Lower leg skin (tissue), 4 donors: Measurements from ENCODE around the gene FRY. TPM values are rescaled to one million over a fixed set of nuclear protein-coding genes. Genes with fewer than 3 reads are reported as not detected.

ENCODE experiments used
- DNase-seq, 2 donors: peaks; one replicate each; pipeline ENCODE4 v3.0.0-alpha.2; 2019; ENCODE audit warnings: low spot score in 2 of 2
- H3K4me3 ChIP-seq: fragments of 200-600 bp; sonication (generic); 2 replicates; pipeline ENCODE4 v1.5.1; 2017; ENCODE audit warnings: mild to moderate bottlenecking, low read depth; ENCODE audit not compliant: poor library complexity, severe bottlenecking
- POLR2A ChIP-seq, 2 donors: fragments of 450-650 bp; IDR thresholded peaks; one replicate each; pipeline ENCODE4 v1.6.1; 2016 to 2017; ENCODE audit warnings: antibody characterized with exemption in 2 of 2, mild to moderate bottlenecking in 1 of 2, moderate library complexity in 1 of 2
- WGBS, 2 donors: methylation state at CpG; one replicate each; pipeline ENCODE4 v1.1.5; 2018; 5-methylcytosine and 5-hydroxymethylcytosine counted together
- intact Hi-C: fragments of 100-400 bp; cut with DNase I; formaldehyde crosslinking; loops from one replicate; pipeline ENCODE4 v1.15.0; 2023; ENCODE audit warnings: low total_unique reads
- total RNA-seq, 4 donors: library from RNA; depleted of rRNA; stranded (reverse); fragments of >200 nt; gene quantifications; one replicate each; pipeline ENCODE4 v1.1.0, GENCODE V29; 2016
- TF ChIP-seq, protein P1 (sequence below), 3 donors: fragments of 450-650 bp; IDR thresholded peaks; one replicate each; pipeline ENCODE4 v1.5.1; 2016; ENCODE audit warnings: antibody characterized with exemption in 3 of 3, mild to moderate bottlenecking in 3 of 3, moderate library complexity in 2 of 3

The FRY gene
- total RNA-seq, 4 donors from 2014 or later, result 24.9 to 39.6 (median 35.9) TPM

DNA sequence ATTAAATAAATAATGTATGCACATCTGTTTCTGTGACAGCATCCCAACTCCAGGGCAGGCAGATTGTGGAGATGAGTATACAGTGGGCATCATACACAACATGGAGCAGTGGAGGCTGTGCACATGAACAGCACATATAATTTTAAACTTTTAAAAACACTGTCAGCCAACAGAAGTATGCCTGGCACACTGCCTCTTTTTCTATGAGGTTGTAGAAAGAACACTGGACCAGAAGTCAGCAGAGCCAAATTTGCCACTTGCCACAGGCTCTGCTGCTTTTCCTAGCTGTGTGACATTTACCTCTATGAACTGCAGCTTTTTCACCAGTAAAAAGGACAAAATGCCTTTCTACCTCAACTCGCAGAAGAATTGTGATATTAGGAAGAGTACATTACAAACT lies 118.7 kb downstream of the FRY start:
- DNase-seq, result no peak
- 76 to 87% methylated on average over 1 of the region's 1 CpG for WGBS, 2 donors
- intact Hi-C loops, result no loop called here
- no peak for TF ChIP-seq POLR2A (IDR thresholded peaks at IDR 0.05)
- no peak overlapping the region for H3K4me3 ChIP-seq

DNA sequence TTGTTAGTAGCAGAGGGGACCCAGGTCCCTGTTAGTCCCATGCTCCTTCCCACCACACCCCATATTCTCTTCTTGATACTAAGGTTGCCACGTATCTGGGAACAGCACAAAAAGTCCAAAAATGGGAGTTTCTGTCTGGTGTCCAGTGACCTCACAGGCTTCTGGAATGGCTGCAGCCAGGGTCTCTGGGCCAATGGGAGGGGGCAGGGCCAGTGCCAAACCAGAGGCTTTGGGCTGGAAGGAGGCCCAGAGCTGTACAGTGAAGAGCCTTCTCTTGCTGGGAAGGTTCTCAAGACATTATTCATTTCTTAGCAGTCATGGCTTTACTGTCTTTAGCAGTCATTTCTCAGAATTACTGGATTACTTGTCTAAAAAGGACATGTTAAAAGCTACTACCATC lies 119.2 kb downstream of the FRY start:
- DNase-seq, result peak in 1 of 2 donors; percentile 93
- 0 to 40% methylated on average over 1 of the region's 1 CpG for WGBS, 2 donors
- intact Hi-C loops, result no loop called here
- TF ChIP-seq POLR2A (IDR thresholded peaks at IDR 0.05), result no peak
- TF ChIP-seq, protein P1, sequence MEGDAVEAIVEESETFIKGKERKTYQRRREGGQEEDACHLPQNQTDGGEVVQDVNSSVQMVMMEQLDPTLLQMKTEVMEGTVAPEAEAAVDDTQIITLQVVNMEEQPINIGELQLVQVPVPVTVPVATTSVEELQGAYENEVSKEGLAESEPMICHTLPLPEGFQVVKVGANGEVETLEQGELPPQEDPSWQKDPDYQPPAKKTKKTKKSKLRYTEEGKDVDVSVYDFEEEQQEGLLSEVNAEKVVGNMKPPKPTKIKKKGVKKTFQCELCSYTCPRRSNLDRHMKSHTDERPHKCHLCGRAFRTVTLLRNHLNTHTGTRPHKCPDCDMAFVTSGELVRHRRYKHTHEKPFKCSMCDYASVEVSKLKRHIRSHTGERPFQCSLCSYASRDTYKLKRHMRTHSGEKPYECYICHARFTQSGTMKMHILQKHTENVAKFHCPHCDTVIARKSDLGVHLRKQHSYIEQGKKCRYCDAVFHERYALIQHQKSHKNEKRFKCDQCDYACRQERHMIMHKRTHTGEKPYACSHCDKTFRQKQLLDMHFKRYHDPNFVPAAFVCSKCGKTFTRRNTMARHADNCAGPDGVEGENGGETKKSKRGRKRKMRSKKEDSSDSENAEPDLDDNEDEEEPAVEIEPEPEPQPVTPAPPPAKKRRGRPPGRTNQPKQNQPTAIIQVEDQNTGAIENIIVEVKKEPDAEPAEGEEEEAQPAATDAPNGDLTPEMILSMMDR (IDR thresholded peaks at IDR 0.05), result no peak
- H3K4me3 ChIP-seq, result no peak overlapping the region

DNA sequence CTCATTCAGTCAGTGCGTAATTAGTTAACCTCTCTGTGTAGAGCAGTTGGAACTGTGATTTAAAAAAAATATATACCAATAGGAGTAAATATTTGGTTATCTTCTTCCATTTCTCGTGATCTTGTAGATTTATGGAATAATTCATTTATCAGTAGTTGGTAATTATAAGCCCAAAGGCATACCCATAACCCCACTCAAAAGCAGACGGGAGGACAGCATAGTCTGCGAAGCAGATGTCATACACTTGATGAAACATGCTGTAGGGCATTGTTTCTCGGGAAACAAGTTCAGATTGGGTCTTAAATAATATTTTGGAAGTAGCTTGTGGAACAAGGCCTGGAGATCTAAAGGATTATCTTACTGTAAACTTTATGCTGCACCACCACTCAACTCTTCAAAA lies 119.7 kb downstream of the FRY start:
- TF ChIP-seq, protein P1 (IDR thresholded peaks at IDR 0.05), result no peak
- TF ChIP-seq POLR2A (IDR thresholded peaks at IDR 0.05), result no peak
- 76 to 78% methylated on average over 5 of the region's 5 CpGs for WGBS, 2 donors
- H3K4me3 ChIP-seq, result no peak overlapping the region
- intact Hi-C loops, result no loop called here
- DNase-seq, result no peak

DNA sequence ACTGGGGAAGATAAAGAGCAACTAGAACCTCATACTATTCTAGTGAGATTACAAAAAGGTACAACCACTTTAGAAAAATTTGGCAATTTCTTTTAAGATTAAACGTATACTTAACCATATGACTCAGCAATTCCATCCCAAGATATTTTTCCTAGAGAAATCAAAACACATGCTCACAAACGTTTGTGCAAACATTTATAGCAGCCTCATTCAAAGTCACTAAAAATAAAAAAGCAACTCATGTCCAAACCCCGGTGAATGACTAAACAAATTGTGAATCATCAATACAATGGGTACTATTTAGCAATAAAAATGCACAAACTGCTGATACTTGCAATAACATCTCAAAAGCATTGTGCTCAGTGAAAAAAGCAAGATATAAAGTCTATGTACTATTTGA lies 121.5 kb downstream of the FRY start:
- DNase-seq, result no peak
- intact Hi-C loops, result no loop called here
- WGBS, 2 donors, result 47 to 49% methylated on average over 3 of the region's 3 CpGs
- H3K4me3 ChIP-seq, result no peak overlapping the region
- TF ChIP-seq POLR2A (IDR thresholded peaks at IDR 0.05), result no peak
- TF ChIP-seq, protein P1 (IDR thresholded peaks at IDR 0.05), result no peak

DNA sequence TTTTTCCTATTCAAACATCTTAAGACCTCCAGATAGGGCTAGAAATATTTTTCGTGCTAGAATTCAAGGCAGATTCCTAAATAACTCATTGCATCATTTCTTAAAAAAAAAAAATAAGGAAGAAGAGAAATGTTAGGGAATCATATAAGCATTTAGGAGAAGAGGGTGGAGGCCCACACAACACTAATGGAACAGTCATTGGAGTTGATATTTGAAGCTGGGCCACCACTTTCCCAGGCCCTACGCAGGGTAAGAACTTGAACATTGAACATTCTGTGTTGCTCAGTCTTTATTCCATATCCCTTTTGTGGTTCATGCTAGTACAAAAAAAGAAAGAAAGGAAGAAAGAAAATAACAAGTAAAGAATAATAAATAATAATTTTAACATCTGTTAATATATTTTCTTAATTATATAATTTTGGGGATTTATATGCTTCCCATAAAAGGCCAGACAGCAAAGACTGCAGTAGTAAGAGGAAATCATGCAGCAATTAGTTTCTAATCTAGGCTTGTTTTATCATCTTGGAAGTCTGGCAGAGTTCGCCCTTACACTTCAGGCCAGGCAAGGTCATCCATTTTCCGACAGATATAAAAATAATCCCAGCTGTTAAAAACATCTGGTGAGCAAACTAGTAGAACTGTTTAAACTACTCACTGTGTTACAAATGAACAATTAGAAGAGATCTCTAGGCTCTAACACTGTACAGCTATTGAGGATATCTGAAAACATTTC lies 127.7 kb downstream of the FRY start:
- intact Hi-C loops, result no loop called here
- H3K4me3 ChIP-seq, result no peak overlapping the region
- DNase-seq, result no peak
- TF ChIP-seq POLR2A (IDR thresholded peaks at IDR 0.05), result no peak
- TF ChIP-seq, protein P1 (IDR thresholded peaks at IDR 0.05), result no peak
- WGBS, 2 donors, result 59 to 60% methylated on average over 4 of the region's 4 CpGs

DNA sequence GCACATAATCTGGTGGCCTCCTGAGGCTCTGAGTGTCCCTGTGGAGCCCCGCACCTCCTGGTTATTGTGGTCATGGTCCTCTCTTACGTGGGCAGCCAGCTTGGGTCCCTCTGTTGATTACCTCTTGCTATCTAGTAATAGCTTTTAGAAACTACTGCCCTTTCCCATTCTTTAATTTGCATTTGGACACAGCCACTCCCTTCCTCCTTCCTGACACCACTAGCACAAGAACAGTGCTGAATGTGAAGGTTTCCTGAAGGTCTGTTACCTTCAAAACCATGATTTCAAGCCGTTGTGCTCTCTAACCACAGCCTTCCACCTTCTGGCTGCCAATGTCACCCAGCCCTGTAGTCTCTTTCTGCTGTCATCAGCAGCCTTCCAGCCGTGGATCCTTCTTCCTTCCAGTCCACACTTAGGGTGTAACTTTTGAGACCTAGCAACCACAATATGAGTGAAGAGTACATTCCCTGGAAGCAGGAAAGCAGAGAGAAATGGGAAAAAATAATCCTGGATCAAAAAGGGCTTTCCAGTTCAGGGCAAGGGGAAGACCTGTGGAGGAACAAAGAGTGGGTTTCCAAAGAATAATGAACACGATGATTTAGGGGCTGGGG lies 130.9 kb downstream of the FRY start:
- no peak for DNase-seq
- intact Hi-C loops, result no loop called here
- TF ChIP-seq, protein P1 (IDR thresholded peaks at IDR 0.05), result no peak
- no peak for TF ChIP-seq POLR2A (IDR thresholded peaks at IDR 0.05)
- no peak overlapping the region for H3K4me3 ChIP-seq
- 81 to 86% methylated on average over 5 of the region's 5 CpGs for WGBS, 2 donors
